Anterior cingulate cortex (tissue), 58 donors: ENCODE results near the gene DLG2.

Source experiments
- DNase-seq, 58 donors: peaks; one replicate each; lab custom pipeline; 2025; lab: John Stamatoyannopoulos, UW

The DLG2 gene

DNA sequence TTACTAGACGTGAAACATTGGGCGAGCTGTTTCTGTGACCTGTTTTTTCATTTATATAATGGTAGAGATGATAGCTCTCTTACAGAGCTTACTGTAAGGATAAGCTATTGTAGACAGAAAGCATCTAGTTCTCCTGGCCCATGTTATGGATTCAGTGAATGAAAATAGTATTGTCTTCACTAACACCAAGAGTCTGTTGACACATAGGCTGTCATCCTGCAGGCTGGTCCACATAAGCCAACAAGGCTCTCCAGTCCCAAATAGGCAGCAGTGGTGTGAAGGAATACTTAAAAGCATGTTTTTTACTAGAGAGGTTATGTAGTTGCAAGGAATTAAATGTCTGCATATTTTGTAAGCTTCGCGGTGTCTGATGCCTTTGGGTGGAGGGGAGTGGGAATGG lies 1963.2 kb downstream of the DLG2 start:
- DNase-seq, result no peak

DNA sequence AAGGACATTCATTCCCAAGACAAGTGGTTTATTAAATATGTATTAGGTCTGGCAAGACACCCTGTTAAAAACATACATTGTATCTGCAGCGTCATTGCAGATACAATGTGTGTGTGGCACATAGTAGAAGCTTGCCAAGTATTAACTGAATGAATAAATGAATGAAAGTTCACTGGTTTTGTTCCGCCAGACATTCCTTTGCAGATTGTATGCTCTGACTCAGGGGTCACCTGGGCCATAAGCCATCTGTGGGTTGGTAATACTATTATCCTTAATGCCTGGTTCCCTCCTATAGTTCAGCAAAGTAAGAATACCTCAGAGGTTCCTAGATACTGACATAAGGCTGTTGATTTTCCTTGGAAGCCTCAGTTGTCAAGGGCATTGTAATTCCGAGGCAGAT lies 1963.7 kb downstream of the DLG2 start:
- no peak for DNase-seq

DNA sequence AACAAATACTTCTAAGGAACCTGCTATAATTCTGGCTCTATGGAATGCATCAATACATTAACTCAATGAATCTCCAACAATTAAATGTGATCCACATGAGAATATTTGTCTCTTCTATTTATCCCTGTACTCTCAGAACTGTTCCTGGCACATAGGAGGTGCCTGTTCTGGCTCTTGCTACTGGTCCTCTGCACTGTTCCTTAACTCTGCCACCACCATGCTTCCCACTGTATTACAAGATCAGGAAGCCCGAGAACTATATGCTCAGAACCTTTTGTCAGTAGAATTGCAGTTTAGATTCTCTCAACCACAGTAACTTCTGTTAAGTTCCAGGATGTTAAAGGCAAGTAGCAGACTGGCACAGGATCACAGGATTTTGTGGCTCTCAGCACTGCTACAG lies 1964.7 kb downstream of the DLG2 start:
- no peak for DNase-seq

DNA sequence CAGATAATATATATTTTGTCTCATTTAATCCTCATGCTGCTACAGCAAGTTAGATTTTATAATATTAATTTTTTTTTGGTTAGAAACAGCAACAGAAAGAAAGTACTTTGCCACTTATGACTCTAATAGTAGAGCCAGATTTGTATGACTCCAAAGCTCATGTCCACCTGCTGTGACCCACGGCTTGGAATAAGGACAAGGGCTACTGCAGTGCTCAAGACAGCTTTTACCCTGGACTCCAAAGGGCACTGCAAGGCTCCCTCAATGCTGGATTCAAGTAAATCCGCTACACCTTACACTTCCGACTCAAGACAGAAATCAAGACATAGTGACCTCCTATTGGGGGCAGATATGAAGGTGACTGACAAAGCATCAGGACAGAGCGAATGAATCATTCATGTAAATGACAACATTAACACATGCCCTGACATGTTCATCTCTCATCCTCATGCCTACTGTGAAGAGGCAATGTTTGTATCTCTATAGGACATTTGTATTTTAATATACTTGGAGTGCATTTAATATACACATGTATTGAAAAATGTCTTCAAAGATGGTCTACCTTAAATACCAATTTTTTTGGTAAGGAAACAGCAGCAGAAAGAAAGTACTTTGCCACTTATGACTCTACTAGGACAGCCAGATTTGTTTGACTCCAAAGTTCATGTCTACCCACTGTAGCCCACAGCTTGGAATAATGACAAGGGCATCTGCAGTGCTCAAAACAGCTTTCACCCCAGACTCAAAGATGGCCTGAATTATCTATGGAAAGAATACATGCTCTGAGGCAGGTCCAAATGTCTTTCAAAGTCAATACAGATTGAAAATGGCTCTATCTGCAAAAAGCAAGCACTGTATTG lies 1965.4 kb downstream of the DLG2 start:
- no peak for DNase-seq

DNA sequence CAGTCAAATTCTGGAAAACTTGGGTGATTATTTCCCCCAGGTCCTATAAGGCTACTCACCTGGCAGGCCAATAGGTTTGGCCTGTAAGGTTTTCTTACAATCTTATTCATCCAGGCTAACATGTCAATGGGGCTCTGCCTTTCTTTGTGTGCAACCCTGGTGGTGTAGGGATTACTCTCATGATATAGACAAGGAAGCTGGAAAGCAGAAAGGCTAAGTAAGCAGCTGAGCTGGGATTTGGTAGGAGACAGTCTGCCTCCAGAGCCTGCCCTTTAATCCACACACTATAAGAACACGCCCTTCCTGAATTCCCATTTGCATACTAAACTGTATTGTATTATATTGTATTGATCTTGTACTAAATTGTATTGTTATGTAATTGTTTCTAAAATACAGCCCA lies 1967.7 kb downstream of the DLG2 start:
- no peak for DNase-seq

DNA sequence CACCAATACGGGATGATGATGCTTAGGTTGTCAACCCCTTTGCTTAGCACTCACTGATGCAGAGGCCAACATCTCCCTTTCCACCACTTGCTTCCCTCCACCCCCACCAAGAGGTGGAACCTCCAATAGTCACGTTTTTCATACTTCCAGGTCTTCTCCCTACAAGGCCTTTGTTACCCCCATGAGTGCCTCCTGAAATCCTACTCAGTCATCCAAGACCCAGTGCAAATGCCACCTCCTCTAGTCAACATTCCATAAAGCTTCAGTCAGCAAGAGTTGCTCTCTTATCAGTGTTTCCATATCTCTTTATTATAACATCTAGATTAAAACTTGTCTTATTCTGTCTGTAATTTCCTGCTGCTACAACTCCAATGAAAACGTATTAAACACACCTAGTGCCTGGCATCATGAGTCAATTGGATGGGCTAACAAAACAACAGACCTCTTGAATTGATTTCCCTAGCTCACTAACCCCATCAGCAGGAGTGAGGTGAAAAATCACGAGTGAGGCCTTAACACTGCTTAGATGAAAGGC lies 1970.3 kb downstream of the DLG2 start:
- DNase-seq, result no peak

DNA sequence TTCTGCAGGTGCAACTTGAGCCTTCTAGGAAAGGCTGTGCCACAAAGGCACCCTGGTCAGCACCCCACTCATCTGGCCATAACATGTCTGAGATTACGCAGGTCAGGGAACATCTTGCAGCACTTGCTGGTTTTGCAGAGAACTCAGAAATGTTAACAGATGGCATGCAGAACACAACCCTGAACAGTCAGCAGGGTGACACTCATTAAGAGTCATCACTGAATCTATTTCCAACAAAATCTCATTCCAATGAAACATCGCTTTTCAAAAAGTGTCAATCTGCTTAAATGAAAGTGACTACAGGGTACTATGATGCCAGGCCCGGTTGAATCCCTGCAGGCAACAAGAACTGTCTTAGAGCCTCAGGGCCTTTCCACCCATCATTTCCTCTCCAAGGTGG lies 1971.2 kb downstream of the DLG2 start:
- no peak for DNase-seq

DNA sequence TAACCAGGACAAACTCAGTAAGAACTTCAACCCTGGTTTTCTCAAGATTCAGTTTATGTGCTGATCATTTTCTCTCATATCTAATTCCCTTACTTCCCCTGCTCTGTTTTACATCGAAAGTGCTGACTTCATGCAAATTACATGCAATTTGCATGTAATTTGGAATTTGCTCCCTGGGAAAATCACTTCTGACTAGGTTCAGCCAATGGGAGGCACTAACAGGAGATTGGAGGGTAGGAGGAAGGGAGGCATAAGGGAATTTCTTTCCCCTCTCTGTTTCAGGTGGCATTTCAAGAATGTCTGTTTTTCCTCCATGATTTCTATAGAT lies 1977.7 kb downstream of the DLG2 start:
- no peak for DNase-seq

DNA sequence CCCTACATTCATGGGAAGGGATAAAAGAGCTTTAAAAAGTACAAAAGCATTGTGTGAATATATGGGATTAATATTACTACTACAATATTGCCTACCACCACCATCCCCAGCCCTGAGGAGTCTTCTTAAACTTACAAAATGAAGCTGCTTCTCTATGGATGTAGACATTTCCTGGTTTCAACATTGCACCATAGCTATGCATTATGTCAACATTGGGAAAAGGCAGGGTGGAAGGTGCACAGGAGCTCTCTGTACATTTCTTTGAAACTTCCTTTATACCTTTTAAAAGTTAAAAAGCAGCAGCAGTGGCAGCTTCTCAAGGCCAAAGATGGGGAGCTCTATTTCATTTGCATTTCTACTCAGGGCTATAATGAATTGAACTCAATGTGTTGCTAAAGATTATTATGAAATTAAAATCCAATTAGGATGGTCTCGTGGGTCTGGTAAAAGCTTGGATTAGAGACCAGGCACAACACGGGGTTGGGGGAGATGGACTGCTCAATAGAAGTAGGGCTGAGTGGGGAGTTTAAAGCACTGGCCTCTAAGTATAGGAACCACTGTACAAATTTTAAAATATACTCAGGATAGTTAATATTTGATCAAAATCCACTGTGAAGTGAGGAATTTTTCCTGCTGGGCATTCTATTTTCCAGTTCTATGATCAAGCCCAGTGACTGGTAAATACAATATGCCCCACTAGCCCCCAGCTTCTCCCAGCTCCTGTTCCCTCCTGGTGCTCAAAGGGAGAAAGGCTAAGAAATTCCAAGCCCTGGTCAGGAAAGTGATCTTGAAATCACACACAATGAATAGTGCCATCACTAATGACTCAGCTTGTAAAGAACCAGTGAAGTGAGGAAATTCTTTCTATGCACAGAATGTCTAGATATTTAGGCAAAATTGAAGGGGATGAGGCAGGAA lies 1978.3 kb downstream of the DLG2 start:
- no peak for DNase-seq

DNA sequence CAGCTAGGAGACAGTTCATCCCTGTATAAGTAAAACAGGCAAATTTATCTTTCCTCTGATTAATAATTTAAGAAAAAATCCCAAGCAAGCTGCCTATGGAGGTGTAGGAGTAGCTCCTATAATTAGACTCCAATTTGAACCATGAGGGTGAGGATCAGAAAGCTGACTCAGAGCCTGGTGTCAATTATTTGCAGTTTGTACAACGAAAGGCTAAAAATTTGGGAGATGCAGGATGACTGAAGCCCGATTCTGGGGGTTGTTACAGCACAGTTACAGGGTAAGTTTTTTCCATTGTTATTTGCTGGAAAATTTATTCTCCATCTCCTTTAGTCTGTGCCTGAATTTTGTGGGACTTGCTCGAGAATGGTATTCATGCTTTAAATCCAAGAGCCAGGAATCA lies 1981.6 kb downstream of the DLG2 start:
- DNase-seq, result no peak

DNA sequence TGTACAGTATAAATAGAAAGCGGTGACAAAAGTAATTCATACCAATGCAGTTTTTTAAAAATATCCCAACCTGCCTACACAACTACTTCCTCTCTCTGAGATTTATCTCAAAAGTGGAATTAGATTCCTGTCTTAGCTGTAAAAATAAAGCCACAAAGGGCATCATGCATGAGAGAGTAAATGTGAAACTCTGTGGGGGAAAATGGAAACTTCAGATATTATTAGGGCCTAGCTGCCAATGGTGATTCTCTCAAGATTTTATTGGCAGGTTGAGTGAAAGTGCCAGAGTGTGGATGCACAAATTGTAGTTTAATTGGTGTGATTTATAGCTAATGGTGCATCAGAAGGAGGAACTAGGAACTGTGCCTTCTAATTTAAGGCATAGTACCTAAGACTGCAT lies 1984.0 kb downstream of the DLG2 start:
- DNase-seq, result no peak

DNA sequence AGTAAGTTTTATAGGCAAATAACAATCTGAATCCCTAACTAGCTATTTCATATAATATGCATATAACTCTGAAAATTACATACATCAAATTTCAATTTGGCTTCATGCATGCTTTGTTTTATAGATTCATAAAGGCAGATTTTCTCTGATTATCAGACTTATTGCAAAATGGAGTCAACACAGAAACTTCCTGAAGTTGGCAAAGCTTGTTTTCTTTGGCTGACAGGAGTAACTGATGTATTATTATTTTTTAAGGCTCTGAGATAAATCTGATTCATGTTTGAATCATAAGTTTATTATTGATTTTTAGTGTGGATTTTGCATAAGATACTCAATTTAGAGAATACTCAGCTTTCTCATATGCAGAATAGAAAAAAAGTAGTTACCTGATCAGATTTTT lies 1984.6 kb downstream of the DLG2 start:
- no peak for DNase-seq

DNA sequence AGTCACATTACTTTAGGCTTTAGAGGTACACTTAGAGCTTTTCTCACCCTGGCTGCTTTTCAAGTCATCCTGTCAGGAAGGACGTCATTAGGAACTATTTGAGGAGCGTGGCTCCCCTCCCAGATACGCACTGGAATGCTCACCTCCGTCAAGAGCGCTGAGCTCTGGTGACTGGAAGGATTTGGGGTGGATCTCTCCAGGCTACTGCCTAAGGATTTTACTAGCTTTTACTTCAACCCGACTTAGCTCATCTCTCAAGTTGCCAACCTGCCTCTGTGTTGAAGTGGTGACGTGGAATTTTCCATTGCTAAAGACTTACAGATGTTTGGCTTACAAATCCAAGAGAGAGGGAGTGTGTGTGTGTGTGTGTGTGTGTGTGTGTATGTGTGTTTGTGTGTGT lies 1985.6 kb downstream of the DLG2 start:
- DNase-seq, result no peak

DNA sequence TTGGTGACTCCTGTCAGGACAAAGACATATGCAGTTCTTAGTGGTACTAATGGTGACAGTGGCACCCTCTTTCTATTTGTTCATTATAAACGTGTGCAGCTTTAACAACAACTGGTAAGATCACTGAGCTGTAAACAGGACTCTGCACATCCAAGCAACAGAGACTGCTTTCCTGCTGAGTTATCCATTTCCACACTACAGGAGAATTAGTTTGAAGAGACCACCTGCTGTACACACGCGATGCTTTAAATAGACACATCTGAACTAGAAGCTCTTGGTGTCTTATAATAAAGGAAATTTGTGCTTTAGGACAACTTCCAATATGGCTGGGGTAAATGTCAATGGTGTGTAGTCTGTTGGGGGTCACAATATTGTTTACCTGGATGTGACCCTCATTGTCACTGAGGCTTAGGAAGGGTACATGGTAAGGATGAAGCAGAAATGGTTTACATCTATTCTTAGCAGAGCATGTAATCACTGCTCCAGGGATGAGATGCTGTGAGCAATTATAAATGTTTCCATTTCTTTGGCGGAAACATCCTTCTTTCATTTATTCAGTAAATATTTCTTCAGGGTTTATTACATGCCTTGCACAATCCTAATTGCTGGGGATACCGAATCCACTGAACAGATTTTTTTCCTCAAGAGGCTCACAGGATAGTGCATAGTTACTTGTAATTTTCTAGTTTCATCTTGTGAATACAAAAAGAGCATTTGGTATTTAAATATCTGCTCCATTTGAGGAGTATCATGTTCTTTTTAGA lies 1987.0 kb downstream of the DLG2 start:
- no peak for DNase-seq

DNA sequence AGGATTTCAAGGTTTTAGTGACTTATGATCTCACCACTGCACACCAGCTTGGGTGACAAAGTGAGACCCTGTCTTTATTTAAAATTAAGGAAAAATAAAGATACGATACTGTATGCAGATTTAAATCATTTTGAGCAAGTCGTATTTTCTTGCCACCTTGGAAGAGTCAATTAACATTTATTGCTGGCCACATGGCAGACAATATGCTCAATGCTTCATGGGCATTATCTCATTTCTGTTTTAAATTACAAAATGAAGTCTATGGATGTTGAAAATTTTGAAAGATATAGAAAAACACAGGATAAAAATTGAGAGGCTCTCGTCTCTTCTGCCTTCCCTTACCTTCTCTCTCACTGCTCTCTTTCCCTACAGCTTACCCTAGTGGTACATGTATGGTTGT lies 1992.0 kb downstream of the DLG2 start:
- no peak for DNase-seq

DNA sequence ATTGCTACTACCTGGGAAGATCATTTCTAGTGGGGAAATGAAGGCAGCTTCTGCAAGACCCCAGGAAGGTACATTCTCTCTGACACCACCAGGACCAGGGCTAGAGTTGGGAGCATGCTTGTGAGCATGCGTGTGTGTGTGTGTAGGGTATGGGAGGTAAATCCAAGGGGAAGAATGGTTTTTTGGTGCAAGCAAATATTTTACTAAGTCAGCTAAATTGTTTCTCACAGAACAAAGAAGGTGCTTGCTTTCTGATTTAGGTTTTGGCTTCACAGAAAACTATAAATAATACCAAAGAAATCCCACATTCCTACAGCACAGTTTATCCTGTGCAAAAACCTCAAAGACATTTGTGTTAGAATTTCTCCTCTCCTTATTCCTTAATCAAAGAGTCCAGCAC lies 1996.9 kb downstream of the DLG2 start:
- no peak for DNase-seq

DNA sequence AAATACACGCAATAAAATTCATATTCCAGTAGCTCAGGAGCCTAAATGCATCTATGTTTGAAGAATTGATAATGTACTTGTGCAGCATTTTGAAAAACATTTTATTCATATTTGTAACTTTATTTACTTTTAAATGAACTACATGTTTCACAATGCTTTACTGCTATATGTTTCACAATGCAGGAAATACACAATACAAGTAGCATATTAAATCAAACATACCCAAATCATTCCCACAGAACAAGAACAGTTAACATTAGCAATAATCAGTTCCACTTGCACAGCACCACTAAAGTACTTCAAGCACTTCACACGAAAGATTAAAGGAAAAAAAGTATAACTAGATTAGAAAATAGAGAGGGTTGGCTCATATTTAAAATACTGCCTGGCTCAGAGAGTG lies 1997.4 kb downstream of the DLG2 start:
- DNase-seq, result no peak

DNA sequence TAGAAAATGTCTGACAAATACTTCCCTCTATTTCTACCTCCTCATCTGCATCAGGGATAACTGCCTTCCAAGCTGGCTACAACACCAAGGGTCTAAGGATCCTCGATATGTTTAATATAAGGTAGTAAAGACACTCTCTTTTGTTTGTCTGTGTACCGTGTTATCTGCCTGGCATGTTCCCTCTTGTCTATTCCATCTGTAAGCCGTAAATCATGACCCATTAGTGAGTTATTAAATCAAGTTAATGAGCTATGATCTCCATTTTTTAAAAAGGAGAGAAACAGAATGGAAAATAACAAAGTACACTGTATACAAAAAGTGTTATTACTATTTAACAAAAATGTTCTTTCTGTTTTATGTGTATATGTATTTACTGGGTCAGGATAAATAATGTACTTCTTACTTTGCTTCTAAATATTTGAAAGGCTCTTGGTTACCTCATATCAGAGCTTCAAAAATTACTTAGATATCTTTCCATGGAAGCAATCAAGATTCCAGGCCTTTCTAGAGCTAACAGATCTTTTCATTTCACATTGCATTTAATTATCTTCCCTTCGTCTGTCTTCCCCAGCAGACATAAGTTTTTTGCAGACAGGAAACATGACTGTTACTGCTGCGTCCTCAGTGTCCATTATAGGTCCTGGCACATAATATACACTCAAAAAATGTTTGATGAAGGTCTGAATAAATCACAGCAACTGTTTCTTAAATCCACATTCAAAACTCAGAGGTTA lies 1998.4 kb downstream of the DLG2 start:
- no peak for DNase-seq

DNA sequence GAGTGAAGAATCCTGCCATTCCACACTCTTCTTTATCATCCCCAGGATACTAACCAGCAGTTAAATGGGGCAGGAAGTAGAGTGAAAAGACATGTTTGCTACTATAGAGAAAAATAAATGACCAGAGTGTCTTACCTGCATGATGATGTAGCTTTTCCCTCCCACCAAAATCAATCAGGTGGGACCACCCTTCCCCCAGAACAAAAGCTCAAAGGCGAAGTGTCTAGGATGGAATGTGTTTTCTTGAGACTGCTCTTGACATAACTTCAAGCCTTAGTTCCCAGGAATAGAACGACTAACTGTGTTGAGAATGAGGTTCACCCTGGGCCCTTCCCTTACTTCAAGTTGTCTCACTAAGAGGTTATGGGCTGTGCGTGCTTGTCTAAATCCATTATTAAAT lies 2001.8 kb downstream of the DLG2 start:
- DNase-seq, result no peak

DNA sequence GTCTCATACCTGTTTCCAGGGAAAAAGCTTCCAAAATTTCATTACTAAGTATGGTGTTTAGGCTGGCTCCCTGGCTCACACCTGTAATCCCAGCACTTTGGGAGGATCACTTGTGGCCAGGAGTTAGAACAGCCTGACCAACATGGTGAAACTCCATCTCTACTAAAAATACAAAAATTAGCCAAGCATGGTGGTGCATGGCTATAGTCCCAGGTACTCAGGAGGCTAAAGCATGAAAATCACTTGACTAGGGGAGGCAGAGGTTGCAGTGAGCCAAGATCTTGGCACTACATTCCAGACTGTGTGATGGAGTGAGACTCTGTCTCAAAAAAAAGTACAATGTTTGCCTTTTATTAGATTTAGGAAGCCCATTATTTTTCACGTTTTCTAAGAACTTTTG lies 2009.5 kb downstream of the DLG2 start:
- DNase-seq, result no peak
